T1000 (cell line): ENCODE results near the gene BID.
A peak's percentile ranks its signal among the peaks of the same experiment; 100 is the strongest.
"Not testable (repeated sequence)": the region's sequence is repeated elsewhere in the genome, so short reads cannot be mapped to it uniquely, and the experiment has no call there.

Experiments
- DNase-seq: peaks from one replicate; lab custom pipeline; 2025; ENCODE audit warnings: mixed read lengths; lab: John Stamatoyannopoulos, UW

BID gene

GRCh38 chr22:17769716-17770082 is 4.6 kb downstream of the BID start:
- DNase-seq: no peak

- no peak for DNase-seq
These were observed 5.1 kb downstream of the BID start for GRCh38 chr22:17769013-17769715.

GRCh38 chr22:17767233-17768065 is 6.8 kb downstream of the BID start:
- DNase-seq: no peak

DNA sequence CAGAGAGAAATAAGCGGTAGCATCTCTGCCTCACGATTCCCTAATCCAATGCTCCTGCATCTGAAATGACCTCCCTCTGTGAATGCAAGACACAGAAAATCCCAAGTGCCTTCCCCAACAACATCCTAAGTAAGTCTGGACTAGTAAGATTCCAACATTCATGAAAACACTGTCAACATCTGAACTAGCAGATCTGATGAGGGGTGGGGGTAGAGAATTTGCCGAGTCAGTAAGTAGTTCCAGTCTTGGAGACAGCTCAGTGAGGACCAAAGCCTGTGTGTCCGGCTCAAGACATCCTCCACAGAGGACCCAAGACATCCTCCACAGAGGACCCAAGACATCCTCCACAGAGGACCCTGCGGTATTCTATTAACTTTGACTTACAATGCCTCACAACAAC is 9.4 kb downstream of the BID start:
- DNase-seq: not testable (repeated sequence)

DNA sequence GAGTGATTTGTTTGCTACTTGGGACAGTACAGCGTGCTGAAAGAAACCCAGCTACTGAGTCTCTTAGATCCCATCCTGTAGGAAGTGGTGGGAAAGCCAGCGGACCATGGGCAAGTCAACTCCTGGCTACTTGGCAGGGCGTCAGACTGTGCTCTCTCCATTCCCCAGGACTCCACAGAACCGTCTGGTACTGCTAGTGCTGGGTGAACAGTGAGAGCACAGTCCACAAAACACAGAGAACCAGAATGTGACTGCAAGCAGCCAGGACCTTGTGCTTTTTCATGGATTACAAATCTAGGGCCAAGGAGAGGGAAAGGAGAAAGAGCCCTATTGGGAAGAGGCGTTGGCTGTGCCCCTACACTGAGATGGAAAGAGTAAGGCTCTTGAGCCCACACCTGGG is 10.2 kb downstream of the BID start:
- DNase-seq: no peak

DNA sequence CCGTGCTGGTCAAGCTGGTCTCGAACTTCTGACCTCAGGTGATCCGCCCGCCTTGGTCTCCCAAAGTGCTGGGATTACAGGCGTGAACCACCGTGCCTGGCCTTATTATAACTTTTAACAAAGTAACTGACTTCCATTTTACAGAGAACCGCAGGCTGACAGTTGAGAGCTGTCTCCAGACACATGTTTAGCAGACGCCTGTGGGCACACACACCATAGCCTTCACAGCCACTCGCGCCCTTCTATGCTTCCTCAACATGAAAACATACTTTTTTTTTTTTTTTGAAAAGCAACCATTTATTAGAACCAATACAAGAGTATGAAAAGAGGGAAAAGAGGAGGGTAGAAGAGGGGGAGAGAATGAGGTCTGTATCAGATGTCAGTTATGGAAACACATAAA is 10.8 kb downstream of the BID start:
- not testable (repeated sequence) for DNase-seq

DNA sequence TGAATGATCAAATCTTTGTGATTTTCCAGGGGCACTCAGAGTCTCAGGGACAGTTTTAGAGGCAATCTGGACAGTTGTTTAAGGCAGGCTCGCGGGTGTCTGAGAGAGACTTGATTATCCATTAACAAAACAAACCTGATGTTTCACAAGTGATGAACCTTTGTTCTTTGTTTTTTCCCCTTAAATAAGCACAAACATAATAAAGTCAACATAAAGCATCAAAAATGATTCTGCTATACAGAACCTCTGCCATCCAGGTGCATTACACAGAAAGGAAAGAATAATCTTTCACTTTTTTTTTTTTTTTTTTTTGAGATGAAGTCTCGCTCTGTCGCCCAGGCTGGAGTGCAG is 13.2 kb downstream of the BID start:
- no peak for DNase-seq

DNA sequence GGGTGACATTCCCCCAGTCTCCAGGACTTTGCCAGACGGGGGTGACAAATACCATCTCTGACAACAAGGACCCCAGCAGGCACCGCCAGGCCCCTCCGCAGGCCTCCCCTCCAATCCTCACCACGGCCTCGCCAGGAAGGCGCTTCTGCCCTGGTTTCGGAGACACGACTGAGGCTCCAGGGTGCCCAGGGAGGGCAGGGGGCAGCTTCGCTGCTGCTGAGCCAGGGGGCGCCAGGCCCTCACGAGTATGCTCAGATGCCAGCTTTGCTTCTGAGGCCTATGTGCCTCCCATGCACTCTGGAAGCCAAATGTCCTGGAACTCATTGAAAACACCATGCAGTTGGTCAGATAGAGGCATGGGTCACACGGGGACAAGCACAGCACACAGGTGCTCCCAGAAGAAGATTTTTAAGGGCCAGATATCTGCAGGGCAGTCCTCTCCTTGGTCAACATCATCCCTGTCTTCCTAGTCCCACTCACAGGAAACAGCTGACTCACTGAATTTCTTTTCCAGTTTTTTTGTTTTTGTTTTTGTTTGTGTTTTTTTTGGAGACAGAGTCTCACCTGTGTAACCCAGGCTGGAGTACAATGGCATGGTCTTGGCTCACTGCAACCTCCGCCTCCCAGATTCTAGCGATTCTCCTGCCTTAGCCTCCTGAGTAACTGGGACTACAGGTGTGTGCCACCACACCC is 19.9 kb downstream of the BID start:
- DNase-seq: no peak

DNA sequence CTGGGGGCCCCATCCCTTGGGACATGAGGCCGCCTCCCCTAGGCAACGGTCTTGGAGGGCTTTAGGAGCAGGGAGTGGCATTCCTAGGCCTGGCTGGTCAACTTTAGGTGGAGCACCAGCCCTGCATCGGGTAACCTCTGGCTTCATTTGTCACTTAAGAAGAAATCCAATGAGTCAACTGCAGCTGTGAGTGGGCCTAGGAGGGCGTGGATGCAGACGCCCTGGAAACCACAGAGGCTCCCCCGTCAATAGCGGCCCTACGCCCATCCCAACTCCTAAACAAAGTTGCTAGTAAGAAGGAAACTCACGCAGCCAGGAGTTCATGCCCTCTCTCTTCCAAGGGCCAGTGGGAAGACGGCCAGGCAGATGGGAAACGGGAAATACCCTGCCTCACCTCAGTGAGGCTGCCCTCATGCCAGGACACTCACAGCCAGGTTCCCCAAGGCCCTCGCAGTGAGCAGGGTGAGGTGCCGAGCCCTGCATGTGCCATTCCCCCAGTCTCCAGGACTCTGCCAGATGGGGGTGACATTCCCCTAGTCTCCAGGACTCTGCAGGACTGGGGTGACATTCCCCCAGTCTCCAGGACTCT is 20.8 kb downstream of the BID start:
- DNase-seq: no peak

DNA sequence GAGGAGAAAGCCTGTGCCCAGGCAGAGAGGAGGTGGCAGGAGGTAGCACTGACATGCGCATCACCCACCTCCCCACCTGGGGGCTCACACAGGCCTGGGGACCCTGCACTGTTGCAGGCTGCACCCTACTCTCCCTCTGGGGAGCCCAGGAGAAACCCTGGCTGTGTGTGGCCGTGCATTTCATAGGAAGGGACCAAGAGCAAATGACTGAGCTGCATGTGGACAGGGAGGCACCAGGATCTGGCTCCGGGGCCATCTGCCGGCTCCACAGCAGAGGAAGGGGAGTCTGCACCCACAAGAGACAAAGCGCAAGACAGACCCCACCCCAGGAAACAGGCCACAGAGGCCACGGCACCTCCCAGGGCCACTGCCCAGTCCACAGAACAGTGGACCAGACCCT is 22.7 kb downstream of the BID start:
- DNase-seq: no peak

DNA sequence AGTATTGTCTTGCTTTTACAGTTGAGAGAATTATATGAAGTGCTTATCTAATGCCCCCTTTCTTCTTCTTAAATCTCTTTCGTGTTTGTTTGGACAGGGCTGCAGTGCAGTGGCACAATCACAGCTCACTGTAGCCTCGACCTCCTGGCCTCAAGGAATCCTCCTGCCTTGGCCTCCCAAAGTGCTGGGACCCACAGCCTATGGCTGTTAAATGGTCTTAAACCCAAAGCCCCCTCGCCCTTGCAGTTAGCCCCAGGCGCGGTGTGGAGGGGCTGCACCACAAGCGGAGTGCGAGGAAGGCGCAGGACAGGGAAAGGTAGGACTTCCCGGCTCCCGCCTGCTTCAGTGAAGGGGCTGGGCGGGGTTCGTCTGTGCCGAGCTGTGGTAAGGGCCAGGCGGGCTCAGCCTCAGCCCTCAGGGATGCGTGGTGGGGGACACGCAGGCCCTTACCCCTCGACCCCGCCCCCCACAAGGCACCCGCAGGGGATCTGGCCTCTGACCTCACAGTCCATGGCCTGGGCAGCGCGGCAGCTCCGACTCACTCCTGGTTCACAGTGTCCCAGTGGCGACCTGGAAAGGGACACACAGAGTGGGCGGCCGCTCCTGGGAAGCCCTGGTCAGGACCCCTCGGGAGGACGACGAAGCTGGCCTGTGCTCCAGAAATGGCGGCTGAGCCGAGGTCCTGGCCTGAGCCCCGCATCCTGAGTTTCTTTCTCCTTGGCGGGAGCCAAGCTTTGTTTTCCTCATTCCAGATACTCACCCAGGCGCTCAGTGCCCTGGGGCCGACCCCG is 24.5 kb downstream of the BID start:
- DNase-seq: no peak

DNA sequence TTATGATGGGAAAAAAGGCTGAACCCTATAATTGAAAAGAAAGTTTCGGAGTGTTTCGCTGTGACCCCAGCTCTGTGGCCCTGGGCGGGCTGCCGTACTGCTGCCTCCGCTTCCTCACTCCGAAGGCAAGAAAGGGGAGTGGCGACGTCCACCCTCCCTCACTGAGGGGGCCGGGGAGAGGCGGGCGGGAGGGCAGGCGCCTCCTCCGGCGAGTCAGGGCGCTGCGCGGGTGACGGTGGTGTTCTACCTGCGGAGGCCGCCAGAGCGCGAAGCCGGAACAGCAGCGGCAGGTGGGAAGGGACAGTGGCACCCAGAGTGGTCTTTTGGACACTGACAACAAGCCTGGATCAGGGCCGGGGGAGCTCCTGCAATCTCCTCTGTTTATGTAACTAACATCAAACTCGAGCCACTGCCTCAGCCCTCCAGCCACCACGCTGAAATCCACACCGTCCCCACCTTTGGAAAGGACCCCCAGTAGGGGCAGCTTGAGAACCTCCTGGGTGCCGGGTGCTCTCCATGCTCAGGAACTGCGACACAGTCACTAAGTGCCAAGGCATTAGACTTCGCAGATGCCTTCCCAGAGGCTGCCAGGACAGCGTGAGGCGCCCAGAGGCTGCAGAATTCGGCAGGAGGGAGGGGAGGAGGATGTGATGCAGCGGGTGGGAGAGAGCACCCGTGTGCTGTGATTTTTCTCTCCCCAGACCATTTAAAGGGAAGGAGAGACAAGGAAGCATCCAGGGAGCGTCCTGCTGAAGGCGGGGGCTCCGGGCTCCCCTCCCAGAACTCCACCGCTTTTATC is 25.5 kb downstream of the BID start:
- no peak for DNase-seq

GRCh38 chr22:17746916-17747315 is 27.4 kb downstream of the BID start:
- DNase-seq: no peak

GRCh38 chr22:17744430-17744829 is 29.8 kb downstream of the BID start:
- no peak for DNase-seq

DNA sequence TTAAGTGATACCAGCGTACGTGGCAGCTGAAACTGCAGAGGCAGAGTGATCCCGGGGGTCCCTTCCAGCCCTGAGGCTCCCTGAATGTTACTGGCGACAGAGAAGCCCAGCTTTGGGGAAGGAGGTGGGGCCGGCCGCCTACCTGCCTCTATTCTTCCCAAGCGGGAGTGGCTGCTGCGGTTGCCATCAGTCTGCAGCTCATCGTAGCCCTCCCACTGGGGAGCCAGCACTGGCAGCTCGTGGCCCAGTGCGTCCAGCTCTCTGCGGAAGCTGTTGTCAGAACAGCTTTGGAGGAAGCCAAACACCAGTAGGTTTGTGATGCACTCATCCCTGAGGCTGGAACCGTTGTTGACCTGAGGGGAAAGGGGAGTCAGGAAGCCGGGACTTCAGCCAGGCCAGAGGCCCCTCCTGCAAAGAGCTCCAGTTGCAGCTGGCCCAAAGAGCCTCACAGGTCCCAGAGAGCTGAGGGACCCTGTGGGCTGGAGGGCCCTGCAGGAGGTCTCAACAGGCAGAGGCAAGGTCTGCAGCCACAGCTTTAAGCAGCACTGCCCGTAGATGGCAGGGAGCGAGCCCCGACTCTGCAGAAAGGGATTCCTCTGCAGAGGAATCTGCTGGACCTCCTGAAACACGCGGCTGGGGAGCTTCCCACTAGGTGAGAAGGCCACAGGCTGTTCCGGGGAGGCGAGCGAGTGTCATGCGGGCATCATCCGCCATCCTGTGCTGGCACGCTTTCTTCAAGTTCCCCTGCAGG is 30.4 kb downstream of the BID start:
- no peak for DNase-seq

GRCh38 chr22:17742527-17742902 is 31.8 kb downstream of the BID start:
- peak; percentile 34 for DNase-seq

DNA sequence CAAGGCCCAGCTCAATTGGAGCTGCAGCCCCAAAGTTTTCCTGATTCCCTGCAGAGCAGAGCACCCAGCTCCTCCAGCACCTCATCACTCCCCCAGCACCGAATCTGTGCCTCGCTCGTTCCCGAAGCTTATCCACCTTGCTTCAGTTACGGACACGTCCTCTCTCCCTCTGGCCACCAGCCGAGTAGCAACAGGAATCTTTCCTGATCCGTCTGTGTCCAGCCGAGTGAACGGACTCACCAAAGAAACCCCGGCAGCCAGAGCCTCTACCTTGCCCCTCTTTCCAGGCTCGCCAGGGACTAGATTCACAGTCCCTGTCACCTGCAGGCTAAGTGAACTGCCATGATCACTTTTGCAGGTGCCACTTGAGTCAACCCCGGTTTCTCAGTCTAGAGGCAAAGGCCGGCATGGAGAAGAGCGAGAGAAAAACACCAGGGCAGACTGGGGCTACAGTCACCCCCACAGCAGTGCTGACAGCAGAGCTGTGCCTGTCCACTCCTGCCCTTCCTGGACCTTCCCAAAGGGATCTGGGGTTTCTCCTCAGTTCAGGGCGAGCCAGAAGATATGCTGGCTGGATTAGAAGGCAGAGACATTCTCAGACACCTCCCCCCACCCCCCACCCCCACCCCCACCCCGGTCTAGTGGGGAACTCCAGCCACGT is 32.3 kb downstream of the BID start:
- no peak for DNase-seq

- DNase-seq: no peak
These were observed 34.9 kb downstream of the BID start for GRCh38 chr22:17739196-17739975.
